NCI-H2107 (cell line): ENCODE data around the gene HEXD.

Experiments
- DNase-seq: peaks from one replicate; lab custom pipeline; 2025; lab: John Stamatoyannopoulos, UW

The HEXD gene

DNA sequence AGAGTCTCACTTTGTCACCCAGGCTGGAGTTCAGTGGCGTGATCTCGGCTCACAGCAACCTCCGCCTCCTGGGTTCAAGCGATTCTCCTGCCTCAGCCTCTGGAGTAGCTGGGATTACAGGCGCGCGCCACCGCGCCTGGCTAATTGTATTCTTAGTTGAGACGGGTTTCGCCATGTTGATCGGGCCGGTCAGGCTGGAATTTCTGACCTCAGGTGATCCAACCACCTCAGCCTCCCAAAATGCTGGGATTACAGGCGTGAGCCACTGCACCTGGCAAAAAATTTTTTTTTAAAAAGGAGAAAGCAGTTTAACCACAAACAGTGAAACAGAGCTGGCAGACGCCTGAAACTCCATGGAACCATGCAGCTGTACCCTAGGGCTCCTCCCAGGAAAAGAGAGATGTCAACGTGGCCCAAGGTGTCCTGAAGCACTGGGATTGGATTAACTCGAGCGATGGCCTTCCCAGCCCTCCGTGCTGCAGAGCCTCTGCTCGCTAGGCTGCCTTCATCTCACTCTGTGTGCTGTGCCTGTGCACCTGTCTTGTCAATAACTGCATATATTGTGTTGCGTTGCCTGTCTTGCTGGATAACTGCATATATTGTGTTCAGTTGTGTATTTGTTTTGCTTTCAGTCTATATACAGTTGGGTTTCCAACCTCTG, 71.8 kb downstream of the HEXD start:
- peak; percentile 54 for DNase-seq

DNA sequence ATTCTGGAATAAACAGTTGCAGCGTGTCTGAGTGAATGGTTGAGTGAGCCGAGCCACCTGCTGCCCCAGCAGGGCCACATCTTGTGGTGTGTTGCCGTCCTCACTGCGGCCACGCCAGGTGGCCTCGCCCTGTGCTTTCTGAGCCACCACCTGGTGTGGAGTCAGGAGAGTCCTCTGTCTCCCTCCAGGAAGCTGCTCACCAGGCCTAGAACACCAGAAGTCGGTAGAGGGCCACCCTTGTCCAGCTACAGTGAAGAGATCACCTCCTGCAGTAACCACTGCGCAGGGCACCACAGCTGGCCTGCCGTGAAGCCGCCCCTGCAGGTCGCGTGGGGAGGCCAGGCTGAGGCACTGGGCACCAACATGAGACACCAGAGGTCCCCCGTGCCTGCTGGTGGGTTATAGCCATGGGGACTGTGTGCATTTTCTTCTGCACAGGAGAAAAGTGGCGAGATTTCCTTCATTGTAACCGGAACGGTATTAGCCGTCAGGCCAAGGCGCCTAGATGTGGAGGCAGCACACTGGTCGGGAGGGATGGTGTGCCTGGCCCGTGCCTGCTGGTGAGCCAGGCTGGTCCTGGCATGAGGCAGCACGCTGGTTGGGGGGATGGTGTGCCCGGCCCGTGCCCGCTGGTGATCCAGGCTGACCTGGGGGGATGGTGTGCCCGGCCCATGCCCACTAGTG, 72.5 kb downstream of the HEXD start:
- DNase-seq, result peak; percentile 56

DNA sequence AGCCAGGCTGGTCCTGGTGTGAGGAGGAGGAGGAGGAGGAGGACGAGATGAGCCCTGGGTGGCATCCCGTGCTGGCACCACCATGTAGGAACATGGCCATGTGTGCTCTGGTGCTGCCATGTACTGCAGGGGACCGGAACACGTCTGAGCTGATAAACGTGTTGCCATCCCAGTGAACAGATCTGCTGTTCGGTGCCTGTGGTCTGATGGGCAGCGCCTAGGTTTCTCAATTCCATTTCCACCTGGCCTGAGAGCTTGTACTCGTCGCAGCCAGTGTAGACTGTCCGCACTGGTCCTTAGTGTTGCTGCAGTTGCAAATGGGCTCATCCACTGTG, 73.0 kb downstream of the HEXD start:
- DNase-seq, result no peak

- DNase-seq, result no peak
Observed at GRCh38 chr17:82491533-82491932, 73.4 kb downstream of the HEXD start.
